ENCODE measurements around the gene ARHGAP9. TPM values are rescaled to one million over a fixed set of nuclear protein-coding genes. Genes with fewer than 3 reads are reported as not detected.
"Not testable (repeated sequence)": the region's sequence is repeated elsewhere in the genome, so short reads cannot be mapped to it uniquely, and the experiment has no call there.

Gene ARHGAP9
- total and polyA plus RNA-seq, 2 donors (not counting 1 experiment from before 2014, with no cell fraction given) = under 0.01 to 0.08 TPM

DNA sequence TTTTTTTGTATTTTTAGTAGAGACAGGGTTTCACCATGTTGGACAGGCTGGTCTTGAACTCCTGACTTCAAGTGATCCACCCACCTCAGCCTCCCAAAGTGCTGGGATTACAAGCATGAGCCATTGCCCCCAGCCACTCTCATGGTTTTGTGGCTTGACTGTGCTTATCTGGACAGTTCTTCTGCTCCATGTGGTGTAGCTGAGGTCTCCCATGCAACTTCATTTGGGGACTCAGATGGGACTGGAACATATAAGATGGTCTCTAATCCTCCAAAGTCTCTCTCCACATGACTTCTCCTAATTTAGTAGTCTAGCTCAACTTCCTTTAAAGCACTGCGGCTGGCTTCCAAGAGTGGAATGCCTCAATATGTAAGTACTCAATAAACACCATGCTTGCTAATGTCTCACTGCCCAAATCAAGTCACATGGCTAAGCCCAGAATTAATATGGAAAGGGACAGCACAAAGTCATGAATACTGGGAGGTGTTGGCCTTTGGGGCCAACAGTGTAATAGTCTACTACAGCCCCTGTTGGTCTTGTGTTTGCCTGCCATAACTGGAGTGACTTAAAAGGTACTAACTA is 37.7 kb downstream of the ARHGAP9 start:
- no peaks in the 10 kb centered on the region for H3K4me1 ChIP-seq (ENCODE audit: control insufficient read depth, extremely low read depth, insufficient read depth, low read length)
- no peak overlapping the region for H3K4me2 ChIP-seq (ENCODE audit: extremely low read depth, insufficient read depth, low read length)
- no peak overlapping the region for H3K27ac ChIP-seq (ENCODE audit: insufficient read depth, low read length)
- H3K36me3 ChIP-seq (ENCODE audit: control insufficient read depth, insufficient read depth, low read length) = no peaks in the 10 kb centered on the region
- H3K27me3 ChIP-seq (ENCODE audit: control insufficient read depth, insufficient read depth, low read length) = no peaks in the 10 kb centered on the region
- no peaks in the 10 kb centered on the region for H3K9me3 ChIP-seq (ENCODE audit: control insufficient read depth, insufficient read depth, low read depth, low read length)
- H2AFZ ChIP-seq (ENCODE audit: low read length) = no peak overlapping the region
- H4K20me1 ChIP-seq (ENCODE audit: control insufficient read depth, extremely low read depth, insufficient read depth, low read length) = no peaks in the 10 kb centered on the region
- no peaks in the 10 kb centered on the region for H3K79me2 ChIP-seq (ENCODE audit: control insufficient read depth, insufficient read depth, low read length)
- no peak for DNase-seq (ENCODE audit: low read depth in 2 of 2)
- no peak for TF ChIP-seq EZH2 (IDR thresholded peaks at IDR 0.05; ENCODE audit: low read length, missing control alignments)
- TF ChIP-seq, protein P1, sequence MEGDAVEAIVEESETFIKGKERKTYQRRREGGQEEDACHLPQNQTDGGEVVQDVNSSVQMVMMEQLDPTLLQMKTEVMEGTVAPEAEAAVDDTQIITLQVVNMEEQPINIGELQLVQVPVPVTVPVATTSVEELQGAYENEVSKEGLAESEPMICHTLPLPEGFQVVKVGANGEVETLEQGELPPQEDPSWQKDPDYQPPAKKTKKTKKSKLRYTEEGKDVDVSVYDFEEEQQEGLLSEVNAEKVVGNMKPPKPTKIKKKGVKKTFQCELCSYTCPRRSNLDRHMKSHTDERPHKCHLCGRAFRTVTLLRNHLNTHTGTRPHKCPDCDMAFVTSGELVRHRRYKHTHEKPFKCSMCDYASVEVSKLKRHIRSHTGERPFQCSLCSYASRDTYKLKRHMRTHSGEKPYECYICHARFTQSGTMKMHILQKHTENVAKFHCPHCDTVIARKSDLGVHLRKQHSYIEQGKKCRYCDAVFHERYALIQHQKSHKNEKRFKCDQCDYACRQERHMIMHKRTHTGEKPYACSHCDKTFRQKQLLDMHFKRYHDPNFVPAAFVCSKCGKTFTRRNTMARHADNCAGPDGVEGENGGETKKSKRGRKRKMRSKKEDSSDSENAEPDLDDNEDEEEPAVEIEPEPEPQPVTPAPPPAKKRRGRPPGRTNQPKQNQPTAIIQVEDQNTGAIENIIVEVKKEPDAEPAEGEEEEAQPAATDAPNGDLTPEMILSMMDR (conservative IDR thresholded peaks at IDR 0.05 in 1 of 2, IDR thresholded peaks at IDR 0.05 in 1 of 2; ENCODE audit: low read depth in 1 of 2, low read length in 2 of 2) = no peak
- no peak overlapping the region for H3K9ac ChIP-seq (ENCODE audit: insufficient read depth, low read length)
- no peak overlapping the region for H3K4me3 ChIP-seq (replicated peaks in 1 of 4; ENCODE audit: control extremely low read depth in 1 of 4, insufficient read depth in 1 of 4, low read depth in 3 of 4, low read length in 4 of 4)

DNA sequence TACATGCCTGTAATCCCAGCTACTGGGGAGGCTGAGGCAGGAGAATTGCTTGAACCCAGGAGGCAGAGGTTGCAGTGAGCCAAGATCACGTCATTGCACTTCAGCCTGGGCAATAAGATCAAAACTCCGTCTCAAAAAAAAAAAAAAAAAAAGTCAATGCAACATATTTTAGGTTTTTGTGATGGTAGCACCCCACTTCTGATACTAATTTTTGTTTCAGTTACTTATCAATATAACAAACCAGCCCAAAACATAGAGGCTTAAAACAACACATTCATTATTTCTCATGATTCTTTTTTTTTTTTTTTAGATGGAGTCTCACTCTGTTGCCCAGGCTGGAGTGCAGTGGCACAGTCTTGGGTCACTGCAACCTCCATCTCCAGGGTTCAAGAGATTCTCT is 38.3 kb downstream of the ARHGAP9 start:
- not testable (repeated sequence) for DNase-seq (ENCODE audit: low read depth in 2 of 2); H4K20me1 ChIP-seq (ENCODE audit: control insufficient read depth, extremely low read depth, insufficient read depth, low read length); H3K4me3 ChIP-seq (replicated peaks in 1 of 4; ENCODE audit: control extremely low read depth in 1 of 4, insufficient read depth in 1 of 4, low read depth in 3 of 4, low read length in 4 of 4); H3K9ac ChIP-seq (ENCODE audit: insufficient read depth, low read length); H3K9me3 ChIP-seq (ENCODE audit: control insufficient read depth, insufficient read depth, low read depth, low read length); H3K79me2 ChIP-seq (ENCODE audit: control insufficient read depth, insufficient read depth, low read length); H3K4me1 ChIP-seq (ENCODE audit: control insufficient read depth, extremely low read depth, insufficient read depth, low read length); H3K4me2 ChIP-seq (ENCODE audit: extremely low read depth, insufficient read depth, low read length); H3K27ac ChIP-seq (ENCODE audit: insufficient read depth, low read length); H3K27me3 ChIP-seq (ENCODE audit: control insufficient read depth, insufficient read depth, low read length); H2AFZ ChIP-seq (ENCODE audit: low read length); H3K36me3 ChIP-seq (ENCODE audit: control insufficient read depth, insufficient read depth, low read length)

DNA sequence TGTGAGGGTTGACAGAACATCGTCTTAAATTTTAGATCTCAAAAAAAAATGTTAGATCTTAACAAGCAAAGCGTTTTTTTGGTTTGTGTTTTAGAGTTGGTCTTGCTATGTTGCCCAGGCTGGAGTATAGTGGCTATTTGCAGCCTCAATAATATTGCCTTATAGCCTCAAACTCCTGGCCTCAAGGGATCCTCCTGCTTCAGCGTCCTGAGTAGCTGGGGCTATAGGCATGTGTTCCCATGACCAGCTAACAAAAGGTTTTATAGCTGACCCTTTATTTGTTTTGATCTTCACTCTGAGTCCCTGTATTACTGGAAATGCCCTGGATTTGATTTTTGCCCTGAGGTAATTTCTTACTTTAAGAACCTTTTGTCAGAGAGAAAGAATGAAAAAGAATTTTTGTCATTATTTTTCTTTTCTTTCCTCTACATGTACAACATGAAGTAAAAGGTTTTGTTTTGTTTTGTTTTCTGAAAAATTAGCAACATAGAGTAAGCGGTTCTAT is 39.9 kb downstream of the ARHGAP9 start:
- Histone ChIP-seq H3K79me2 (ENCODE audit: control insufficient read depth, insufficient read depth, low read length) (no peaks in the 10 kb centered on the region), H3K27ac (ENCODE audit: insufficient read depth, low read length) (no peak overlapping the region), H2AFZ (ENCODE audit: low read length) (no peak overlapping the region), H4K20me1 (ENCODE audit: control insufficient read depth, extremely low read depth, insufficient read depth, low read length) (no peaks in the 10 kb centered on the region), H3K36me3 (ENCODE audit: control insufficient read depth, insufficient read depth, low read length) (no peaks in the 10 kb centered on the region), H3K4me1 (ENCODE audit: control insufficient read depth, extremely low read depth, insufficient read depth, low read length) (no peaks in the 10 kb centered on the region), H3K4me3 (replicated peaks in 1 of 4; ENCODE audit: control extremely low read depth in 1 of 4, insufficient read depth in 1 of 4, low read depth in 3 of 4, low read length in 4 of 4) (no peak overlapping the region), H3K4me2 (ENCODE audit: extremely low read depth, insufficient read depth, low read length) (no peak overlapping the region), H3K27me3 (ENCODE audit: control insufficient read depth, insufficient read depth, low read length) (no peaks in the 10 kb centered on the region), H3K9ac (ENCODE audit: insufficient read depth, low read length) (no peak overlapping the region), H3K9me3 (ENCODE audit: control insufficient read depth, insufficient read depth, low read depth, low read length) (no peaks in the 10 kb centered on the region)
- TF ChIP-seq EZH2 (IDR thresholded peaks at IDR 0.05; ENCODE audit: low read length, missing control alignments) = no peak
- TF ChIP-seq, protein P1 (conservative IDR thresholded peaks at IDR 0.05 in 1 of 2, IDR thresholded peaks at IDR 0.05 in 1 of 2; ENCODE audit: low read depth in 1 of 2, low read length in 2 of 2) = no peak
- DNase-seq (ENCODE audit: low read depth in 2 of 2) = no peak
